ENCODE measurements around the gene XYLT2.
"Not testable (repeated sequence)": the region's sequence is repeated elsewhere in the genome, so short reads cannot be mapped to it uniquely, and the experiment has no call there.

The XYLT2 gene

DNA sequence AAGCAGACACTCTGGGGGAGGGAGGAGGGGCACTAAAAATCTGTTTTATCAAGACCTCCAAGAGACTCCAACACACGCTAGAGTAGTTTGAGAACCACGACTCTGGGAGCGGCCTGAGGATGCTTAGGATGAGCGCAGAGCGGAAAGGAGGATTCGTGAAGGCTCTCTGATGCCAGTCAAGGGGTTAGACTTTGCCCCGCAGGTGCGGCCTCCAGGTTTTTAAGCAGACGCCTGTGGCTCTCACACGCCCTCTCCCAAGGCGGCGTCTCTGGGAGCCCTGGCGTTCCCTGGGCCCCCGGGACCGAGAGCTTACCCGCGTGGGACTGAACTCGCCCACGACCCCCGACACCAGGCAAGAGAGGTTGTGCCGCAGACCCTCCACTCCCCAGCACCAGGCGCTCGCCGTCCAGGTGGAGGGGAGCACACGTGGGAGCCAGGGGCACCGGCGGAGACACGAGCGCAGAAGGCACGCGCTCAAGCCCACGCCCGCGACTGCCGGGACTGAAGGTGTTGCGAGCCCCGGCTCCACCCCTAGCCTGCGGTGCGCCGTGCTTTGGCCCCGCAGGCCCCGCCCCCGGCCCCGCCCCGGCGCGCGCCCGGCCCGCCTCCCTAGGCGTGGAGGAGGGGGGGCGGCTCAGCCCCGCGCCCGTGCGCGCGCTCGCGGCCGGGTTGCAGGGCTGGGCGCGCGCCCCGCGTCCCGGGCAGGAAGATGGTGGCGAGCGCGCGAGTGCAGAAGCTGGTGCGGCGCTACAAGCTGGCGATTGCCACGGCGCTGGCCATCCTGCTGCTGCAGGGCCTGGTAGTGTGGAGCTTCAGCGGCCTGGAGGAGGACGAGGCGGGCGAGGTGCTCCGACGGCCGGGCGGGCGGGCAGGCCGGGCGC lies at the start of gene XYLT2:
XYLT2 (plus strand) TSS at position 695 of the 881 bp plus-strand sequence; CDS start at position 710, 15 bp downstream.
- DNase-seq (ENCODE audit: low read depth): peak; percentile 72

DNA sequence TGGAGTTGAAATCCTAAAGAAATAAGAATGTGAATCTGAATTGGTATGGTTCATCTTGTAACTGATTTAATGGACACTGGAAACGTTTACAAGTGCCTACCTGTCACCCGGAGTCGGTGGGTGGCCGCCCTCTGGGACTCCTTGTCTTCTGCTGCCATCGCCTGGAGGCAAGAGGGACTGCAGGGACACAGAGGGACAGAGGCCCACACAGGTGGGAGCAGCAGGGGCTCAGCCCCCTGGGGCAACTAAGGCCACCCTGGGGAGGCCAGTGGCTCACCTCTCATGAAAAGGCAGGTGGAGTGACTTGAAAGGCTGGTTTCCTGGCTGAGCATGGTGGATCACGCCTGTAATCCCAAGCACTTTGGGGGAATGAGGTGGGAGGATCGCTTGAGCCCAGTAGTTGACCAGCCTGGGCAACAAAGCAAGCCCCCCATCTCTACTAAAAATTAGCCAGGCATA lies 48.5 kb upstream of the XYLT2 start:
- no peak for DNase-seq (ENCODE audit: low read depth)

DNA sequence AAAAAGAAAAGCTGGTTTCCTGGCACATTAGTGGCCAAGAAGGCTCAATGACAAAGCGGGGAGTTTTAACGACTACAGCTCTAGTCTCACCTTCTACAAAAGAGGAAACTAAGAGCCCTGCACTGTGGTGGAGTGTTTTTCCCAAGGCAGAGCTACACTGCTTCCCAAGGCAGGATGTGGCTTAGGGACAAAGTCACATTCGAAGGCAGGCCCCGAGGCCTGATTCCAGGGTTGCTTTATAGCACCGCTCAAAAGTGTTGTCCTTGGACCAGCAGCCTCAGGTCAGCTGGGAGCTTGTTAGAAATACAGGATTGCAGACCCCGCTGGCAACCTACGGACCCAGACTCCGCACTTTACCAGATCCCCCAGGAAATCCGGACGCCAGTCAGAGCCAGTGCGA lies 47.9 kb upstream of the XYLT2 start:
- DNase-seq (ENCODE audit: low read depth): no peak

DNA sequence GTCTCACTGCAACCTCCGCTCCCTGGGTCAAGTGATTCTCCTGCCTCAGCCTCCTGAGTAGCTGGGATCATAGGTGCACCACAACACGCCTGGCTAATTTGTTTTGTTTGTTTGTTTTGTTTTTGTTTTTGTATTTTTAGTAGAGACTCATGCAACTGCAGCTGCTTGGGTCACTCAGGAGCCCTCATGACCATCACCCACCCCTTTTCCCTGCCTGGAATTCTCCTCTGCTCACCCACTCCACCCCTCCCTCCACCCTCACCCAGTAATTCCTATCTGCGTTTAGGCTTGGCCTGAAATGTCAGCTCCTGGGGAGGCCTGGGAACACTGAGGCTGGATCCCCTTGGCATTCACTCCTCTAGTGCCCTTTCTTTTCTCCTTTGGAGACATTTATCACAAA lies 46.1 kb upstream of the XYLT2 start:
- DNase-seq (ENCODE audit: low read depth): no peak

DNA sequence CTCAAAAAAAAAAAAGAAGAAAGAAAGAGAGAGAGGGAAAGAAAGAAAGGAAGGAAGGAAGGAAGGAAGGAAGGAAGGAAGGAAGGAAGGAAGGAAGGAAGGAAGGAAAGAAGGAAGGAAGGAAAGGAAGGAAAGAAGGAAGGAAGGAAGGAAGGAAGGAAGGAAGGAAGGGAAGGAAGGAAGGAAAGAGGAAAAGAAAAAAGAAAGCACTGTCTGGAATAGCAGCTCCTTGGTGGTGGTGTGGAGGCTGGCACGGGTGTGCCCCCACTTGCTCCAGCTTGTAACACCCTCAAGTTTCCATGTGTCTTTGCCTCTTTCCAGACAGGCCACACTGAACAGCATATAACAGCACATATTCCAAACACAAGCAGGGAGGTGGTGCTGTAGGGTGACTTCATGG lies 45.1 kb upstream of the XYLT2 start:
- DNase-seq (ENCODE audit: low read depth): not testable (repeated sequence)

DNA sequence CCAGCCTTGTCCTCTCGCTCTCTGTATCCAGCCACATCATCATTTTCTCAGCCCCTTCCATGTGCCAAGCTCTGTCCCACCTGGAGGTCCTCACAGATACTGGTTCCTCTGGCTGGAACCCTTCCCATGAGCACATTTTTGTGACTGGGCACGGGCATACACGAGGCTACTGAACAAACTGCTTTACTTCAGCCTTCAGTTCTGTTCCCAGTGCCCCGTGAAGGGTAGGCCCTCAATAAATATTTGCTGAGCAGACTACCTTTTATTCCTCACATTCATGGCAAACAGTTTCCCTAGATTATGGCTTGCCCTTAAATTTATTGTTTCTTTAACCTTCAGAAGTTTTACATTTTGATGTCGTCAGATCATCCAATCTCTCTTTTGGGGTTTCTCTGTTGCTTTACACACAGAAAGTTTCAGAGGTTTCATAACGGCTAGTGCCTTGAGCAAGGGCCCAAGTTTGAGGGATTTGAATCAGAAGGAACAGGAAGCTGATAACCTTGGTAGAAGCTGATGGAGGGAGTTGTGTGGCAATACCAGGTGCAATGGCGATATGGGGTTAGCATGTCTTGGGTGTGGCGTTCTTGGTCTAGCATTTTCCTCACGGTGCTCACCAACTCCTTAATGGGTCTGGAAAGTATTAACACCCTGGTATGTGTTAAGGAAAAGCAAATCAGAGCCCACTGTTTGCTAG lies 43.9 kb upstream of the XYLT2 start:
- no peak for DNase-seq (ENCODE audit: low read depth)

DNA sequence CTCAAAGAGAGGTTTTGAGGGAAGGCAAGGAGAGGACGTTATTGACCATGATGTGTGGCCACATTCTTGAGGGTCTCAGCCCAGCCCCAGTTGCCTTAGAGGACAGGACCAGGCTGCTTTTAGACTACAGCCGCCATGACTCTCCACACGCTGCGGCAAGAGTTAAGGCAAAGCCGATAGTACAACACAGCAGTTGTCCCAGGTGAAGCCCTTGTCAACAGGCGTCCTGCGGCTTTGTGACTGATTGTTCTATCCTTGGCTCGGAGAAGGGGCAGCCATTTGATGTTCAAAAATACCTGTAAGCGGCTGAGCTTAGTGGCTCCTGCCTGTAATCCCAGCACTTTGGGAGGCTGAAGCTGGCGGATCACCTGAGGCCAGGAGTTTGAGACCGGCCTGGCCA lies 42.9 kb upstream of the XYLT2 start:
- DNase-seq (ENCODE audit: low read depth): no peak

DNA sequence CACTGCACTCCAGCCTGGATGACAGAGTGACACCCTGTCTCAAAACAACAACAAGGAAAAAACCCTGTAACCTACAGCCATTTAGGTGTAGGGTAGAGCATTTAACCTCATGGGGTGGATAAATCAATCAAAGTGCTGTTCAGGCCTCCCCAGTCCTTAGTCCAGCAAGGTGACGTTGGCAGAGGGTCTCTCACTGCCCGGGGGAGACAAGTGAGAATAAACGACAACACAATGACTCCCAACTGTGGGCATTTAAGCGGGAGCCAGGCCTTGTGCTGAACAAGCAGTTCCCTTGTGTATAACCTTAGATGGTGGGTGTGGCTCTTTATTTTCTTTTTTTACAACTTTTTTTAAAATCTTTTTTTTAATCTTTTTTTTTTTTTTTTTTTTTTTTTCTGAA lies 42.3 kb upstream of the XYLT2 start:
- no peak for DNase-seq (ENCODE audit: low read depth)

DNA sequence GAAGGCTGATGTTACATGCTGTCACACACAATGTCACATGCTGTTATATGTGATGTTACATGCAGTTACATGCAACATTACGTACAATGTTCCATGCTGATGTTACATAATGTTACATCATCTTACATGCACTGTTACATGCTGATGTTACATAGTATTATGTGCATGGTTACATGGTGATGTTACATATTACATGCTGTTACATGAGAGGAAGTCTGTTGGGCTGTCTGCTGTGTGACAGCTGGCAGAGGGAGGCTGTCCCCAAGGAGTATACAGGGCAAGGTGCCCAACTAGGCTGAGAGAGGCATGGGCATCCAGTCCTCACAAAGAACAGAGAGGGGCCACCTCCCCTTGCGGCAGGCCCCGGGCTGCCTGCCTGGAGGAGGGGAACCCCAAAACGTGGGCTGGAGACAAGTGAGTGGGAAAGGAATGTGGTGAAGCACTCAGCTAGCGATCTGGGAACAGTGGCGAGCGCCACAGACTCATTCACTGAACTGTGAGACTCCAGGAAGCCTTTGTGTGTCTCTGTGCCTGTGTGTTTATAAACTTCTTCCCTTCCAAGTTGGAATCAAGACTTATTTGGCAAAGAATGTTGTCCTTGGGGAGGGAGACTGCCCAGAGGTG lies 41.0 kb upstream of the XYLT2 start:
- DNase-seq (ENCODE audit: low read depth): no peak

DNA sequence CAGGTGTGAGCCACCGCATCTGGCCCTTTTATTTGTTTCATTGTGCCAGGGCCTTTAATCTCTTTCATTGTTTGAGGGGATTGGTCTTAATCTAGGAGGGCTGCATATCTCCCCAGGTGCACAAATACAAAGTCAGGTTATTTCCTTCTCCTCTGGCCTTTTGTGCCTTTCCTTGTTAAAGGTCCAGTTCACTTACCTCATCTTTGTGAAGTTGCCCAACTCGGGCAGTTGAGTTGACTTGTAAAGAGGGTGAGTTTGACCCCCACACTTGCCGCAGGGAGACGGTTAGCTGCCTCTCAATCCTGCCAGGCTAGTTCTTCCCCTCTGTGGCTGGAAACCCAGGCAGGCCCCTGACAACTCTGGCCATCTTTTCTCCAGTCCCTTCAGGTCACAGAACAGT lies 38.3 kb upstream of the XYLT2 start:
- no peak for DNase-seq (ENCODE audit: low read depth)

DNA sequence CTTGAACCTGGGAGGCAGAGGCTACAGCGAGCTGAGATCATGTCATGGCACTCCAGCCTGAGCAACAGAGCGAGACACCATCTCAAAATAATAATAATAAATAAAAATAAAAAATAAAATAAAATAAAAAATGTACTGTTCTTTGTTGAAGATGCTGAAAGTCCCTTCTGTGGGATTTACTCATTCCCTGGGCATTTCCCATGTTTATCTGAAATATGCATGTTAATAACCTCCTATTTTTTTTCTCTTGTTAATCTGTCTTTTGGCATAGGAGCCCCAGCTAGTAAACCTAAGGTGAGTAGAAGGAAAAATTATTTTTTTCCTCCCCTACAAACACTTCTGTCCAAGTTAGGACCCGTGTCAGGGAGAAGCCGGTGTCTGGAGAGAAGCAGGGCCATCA lies 37.3 kb upstream of the XYLT2 start:
- no peak for DNase-seq (ENCODE audit: low read depth)

DNA sequence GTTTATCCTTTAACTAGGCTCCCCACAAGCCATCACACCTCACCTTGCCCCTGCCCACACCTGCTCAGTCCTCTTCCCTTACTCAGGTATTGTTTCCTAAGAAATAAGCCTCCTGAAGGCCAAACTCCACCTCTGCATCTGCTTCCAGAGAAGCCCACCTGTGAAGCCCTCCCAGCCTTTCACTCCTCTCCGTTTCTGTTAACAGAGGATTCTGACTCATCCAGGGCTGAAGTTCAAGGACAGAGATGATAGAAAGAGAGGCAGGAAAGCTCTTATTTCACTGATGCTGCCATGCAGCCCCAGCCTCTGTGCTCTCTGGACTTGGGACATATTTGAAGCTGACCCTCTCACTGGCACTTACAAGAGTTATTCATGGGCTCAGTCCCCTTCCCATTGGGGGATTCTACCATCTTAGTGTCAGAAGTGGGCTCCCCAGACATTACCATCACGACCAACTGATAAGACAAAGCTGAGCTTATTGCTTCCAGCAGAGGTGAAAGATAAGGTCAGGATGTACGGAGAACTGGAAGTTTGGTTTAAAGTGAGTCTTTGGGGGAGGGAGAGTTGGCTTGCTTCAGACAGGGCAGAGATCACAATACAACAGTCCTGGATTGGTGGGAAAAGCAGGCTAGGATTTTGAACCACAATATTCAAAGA lies 35.3 kb upstream of the XYLT2 start:
- no peak for DNase-seq (ENCODE audit: low read depth)

DNA sequence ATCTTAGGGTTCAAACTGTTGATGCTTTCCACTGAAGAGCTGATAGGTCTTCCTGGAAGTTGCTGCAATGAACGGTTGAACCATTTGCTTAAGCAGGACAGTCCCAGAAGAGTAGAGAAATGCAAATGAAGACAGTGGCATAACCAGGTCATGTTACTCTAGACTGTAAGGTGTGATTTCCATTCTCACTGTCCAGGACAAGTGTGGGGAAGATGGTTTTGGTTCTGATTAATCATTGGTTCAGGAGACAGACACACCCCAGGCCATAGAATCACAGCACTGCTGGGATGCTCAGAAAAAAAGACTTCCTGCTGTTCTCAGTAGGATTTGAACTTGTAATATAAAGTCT lies 34.8 kb upstream of the XYLT2 start:
- DNase-seq (ENCODE audit: low read depth): no peak

DNA sequence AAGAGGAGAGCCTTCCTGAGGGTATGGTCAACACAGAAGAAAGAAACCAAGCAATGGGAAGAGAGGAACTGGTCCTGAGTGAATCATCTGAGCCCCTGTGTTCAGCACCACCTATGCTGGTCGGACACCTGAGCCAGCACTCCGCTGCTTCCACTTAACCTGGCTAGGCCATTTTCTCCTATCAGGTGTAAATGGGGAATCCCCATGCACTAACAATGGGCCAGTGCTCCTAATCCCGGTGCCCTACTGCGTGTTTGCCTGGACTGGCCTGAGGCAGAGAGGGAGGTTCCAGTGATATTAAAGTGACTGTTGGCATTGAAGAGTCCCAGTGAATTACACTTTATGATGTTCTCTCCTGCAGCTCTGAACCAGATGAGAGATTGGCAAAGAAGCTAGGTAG lies 34.4 kb upstream of the XYLT2 start:
- DNase-seq (ENCODE audit: low read depth): no peak

DNA sequence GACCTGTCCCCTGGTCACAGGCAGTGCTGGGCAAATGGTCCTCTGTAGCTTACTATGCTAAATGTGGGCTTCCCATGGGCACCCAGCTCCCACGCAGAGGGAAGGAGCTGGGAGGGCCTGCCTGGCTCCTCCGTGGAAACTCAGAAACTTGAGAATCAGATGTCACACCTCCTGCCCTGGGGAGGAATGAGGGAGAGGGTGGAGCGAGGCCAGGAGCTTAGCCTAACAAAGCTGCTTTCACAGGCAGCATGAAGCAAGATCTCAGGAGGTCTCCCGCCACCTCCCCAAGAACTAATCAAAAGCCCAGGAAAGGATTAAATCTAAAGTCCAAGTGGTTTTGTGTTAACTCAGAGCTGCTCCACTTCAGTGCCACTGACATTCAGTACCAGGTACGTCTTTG lies 33.6 kb upstream of the XYLT2 start:
- no peak for DNase-seq (ENCODE audit: low read depth)

DNA sequence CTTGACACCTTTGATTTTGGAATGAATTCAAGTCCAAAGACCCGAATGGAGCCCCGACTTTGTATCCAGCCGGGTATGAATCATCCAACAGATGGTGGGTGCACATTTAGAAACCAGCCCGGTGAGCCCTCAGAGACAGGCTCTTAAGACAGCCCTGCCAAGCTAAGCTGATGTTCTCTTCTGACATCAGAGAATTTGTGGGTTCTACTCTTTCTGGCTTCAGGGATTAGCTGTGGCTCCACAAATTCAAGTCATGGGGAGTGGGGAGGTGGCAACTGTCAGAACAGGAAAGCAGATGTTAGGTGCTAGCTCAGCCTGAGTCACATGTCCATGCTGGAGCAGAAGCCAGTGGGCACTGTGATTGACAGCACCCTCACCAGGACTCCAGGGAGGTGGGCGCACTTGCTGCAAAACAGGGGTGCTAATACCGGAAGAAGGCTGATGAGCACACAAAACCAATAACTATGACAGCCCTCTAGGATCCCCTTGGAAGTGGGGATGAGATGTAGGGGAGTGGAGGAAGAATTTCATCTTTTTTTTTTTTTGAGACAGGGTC lies 31.4 kb upstream of the XYLT2 start:
- no peak for DNase-seq (ENCODE audit: low read depth)

DNA sequence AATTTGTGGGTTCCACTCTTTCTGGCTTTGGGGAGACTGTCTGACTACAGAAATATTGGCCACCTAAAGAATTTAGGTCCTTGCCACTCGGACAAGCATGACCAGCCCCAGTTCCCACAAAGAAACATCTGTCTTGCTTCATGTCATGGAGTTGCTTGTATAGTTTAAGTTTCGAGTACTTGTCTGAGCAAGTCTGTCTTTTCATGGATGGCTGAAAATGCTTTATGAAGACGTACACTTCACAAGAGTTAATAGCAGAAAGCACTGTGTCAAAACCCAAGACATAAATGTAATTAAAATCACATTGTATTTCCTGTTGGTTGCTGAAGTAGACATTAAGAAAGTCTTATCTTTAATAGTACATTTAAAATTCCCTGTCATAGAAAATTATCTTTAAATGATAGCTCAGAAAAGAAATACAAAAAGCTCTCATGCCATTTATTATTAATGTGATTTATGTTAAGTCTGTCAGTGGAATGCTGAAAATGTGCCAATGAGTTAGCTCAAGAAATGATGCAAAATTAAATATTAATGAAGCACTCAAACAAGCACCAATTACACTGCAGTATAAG lies 29.8 kb upstream of the XYLT2 start:
- DNase-seq (ENCODE audit: low read depth): no peak

DNA sequence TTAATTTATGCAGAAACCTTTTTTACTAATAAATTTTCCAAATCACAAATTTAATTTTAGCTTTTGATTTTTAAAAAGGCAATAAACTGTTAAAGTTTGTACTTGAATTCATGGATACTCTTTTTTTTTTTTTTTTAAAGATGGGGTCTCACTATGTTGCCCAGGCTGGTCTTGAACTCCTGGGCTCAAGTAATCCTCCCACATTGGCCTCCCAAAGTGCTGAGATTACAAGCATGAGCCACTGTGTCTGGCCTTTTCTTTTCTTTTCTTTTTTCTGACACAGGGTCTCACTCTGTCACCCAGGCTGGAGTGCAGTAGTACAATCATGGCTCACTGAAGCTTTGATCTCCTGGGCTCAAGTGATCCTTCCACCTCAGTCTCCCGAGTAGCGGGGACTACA lies 29.3 kb upstream of the XYLT2 start:
- not testable (repeated sequence) for DNase-seq (ENCODE audit: low read depth)

DNA sequence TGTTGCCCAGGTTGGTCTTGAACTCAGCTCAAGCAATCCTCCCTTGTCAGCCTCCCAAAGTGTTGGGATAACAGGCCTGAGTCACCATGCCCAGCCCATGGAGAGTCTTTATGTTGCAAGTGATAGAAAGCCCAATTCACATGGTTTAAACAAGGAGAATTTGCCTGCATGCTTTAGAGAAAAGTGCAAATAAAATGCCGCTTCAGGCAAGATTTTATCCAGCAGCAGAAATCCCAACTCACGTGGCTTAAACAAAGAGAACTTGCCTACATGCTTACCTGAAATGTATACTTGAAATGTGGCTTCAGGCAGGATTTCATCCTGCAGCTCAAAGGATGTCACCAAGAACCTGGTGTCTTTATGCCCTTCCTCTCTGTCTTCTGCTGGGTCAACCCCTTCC lies 28.8 kb upstream of the XYLT2 start:
- no peak for DNase-seq (ENCODE audit: low read depth)

DNA sequence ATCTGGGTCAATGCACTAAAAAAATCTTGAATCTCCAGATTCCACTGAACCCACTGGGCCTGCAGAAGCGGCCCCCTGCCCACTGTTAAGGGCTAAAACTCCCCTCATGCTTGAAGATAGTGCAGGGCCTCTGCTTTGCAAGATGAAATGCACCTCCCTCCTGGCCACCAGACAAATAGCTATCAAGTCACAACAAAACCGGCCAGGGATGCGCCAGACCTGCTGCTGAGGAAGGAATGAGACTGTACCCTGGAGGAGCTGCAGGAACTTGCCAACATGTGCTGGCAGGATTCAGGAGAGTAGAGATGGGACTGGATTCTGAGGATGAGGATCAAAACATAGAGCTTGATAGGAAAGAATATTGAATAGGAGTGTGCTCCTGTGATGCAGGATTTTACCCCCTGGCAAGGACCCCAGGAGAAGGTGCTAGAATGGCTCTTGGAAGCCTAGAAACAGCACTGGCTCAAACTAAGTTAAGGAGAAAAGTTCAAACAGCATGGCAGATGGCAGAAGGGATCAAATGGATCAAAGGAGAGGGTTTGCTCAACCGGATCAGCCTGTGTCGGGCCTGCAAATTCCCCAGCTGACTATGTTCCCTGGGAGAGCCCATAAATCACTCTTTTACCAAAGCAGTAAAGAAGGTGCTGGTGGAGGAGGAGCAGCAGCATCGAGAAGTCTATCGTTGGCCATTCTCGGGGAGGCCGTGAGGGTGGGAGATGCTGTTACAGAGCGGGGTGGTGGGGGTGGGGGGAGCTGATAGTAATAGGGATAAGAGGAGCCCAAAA lies 27.2 kb upstream of the XYLT2 start:
- DNase-seq (ENCODE audit: low read depth): no peak

Measured in stromal cell of bone marrow (primary cell).